Measurements from ENCODE around the gene ARHGEF17. TPM values are rescaled to one million over a fixed set of nuclear protein-coding genes. Genes with fewer than 3 reads are reported as not detected.

ARHGEF17 gene
- total RNA-seq, 1 experiment from 2014 or later = 77.9 TPM

GRCh38 chr11:73294604-73295003 lies 13.5 kb upstream of the ARHGEF17 start:
- Mint-ChIP-seq H3K4me3 (ENCODE audit: unreplicated experiment) (no peak overlapping the region), H3K27me3 (ENCODE audit: insufficient read depth, unreplicated experiment) (no peaks in the 10 kb centered on the region), H3K9me3 (ENCODE audit: unreplicated experiment) (no peaks in the 10 kb centered on the region), H3K27ac (ENCODE audit: unreplicated experiment) (no peak overlapping the region), H3K4me1 (ENCODE audit: low read depth, unreplicated experiment) (peaks cover 7% of the 10 kb centered on the region), H3K36me3 (ENCODE audit: insufficient read depth, unreplicated experiment) (peaks cover 24% of the 10 kb centered on the region)
- H3K27me3 ChIP-seq (replicated peaks; ENCODE audit: control insufficient read depth, insufficient read depth, low read length) = no peaks in the 10 kb centered on the region
- intact Hi-C loops (cut with micrococcal nuclease; ENCODE audit: unreplicated experiment) = loop anchor here (1.0 kb wide), 1 partner anchor 41 kb away; no protein-coding TSS in a partner anchor
- no peak for TF ChIP-seq CTCF (IDR thresholded peaks at IDR 0.05; ENCODE audit: insufficient read depth in 1 of 2, low read depth in 1 of 2, low read length in 1 of 2, severe bottlenecking in 1 of 2, unreplicated experiment in 1 of 2)
- ChIA-PET CTCF (interaction anchor here (0.6 to 1.5 kb wide), 10 partner anchors 10 to 99 kb away, joined by 3 to 13 read pairs (median 4); no protein-coding TSS in a partner anchor), POLR2A (no interaction called here)
- H3K4me3 ChIP-seq (ENCODE audit: low read depth, low read length) = no peak overlapping the region
- H3K9me3 ChIP-seq = no peaks in the 10 kb centered on the region
- H3K36me3 ChIP-seq (ENCODE audit: control insufficient read depth, insufficient read depth, low read length) = peaks cover 1% of the 10 kb centered on the region; the same call in 1 of the 2 replicates
- DNase-seq = no peak
- H3K4me1 ChIP-seq = peaks cover 23% of the 10 kb centered on the region
- no TSS peak for BruUV-seq (replicated peaks)

- no peaks in the 10 kb centered on the region for H3K27me3 ChIP-seq (replicated peaks; ENCODE audit: control insufficient read depth, insufficient read depth, low read length)
- H3K9me3 Mint-ChIP-seq (ENCODE audit: unreplicated experiment) = no peaks in the 10 kb centered on the region
- H3K9me3 ChIP-seq = no peaks in the 10 kb centered on the region
- peaks cover 23% of the 10 kb centered on the region for H3K4me1 ChIP-seq
- peak; percentile 73 to 86 for DNase-seq
- H3K27me3 Mint-ChIP-seq (ENCODE audit: insufficient read depth, unreplicated experiment) = no peaks in the 10 kb centered on the region
- H3K36me3 ChIP-seq (ENCODE audit: control insufficient read depth, insufficient read depth, low read length) = peaks cover 1% of the 10 kb centered on the region; the same call in 1 of the 2 replicates
- no peak overlapping the region for H3K4me3 Mint-ChIP-seq (ENCODE audit: unreplicated experiment)
- no TSS peak for BruUV-seq (replicated peaks)
- H3K4me1 Mint-ChIP-seq (ENCODE audit: low read depth, unreplicated experiment) = peaks cover 10% of the 10 kb centered on the region
- intact Hi-C loops (cut with micrococcal nuclease; ENCODE audit: unreplicated experiment) = loop anchor here (1.0 kb wide), 1 partner anchor 40 kb away; no protein-coding TSS in a partner anchor
- ChIA-PET CTCF (interaction anchor here (0.7 to 1.5 kb wide), 9 partner anchors 10 to 98 kb away, joined by 3 to 13 read pairs (median 4); no protein-coding TSS in a partner anchor), POLR2A (no interaction called here)
- H3K27ac Mint-ChIP-seq (ENCODE audit: unreplicated experiment) = no peak overlapping the region
- no peak overlapping the region for H3K4me3 ChIP-seq (ENCODE audit: low read depth, low read length)
- H3K36me3 Mint-ChIP-seq (ENCODE audit: insufficient read depth, unreplicated experiment) = peaks cover 28% of the 10 kb centered on the region
- TF ChIP-seq CTCF (IDR thresholded peaks at IDR 0.05; ENCODE audit: insufficient read depth in 1 of 2, low read depth in 1 of 2, low read length in 1 of 2, severe bottlenecking in 1 of 2, unreplicated experiment in 1 of 2) = peak; percentile 95 to 97
These were observed 12.7 kb upstream of the ARHGEF17 start for GRCh38 chr11:73295241-73295995.

- H3K4me3 ChIP-seq (ENCODE audit: low read depth, low read length) = no peak overlapping the region
- Mint-ChIP-seq H3K9me3 (ENCODE audit: unreplicated experiment) (no peaks in the 10 kb centered on the region), H3K4me3 (ENCODE audit: unreplicated experiment) (no peak overlapping the region), H3K27me3 (ENCODE audit: insufficient read depth, unreplicated experiment) (no peaks in the 10 kb centered on the region), H3K4me1 (ENCODE audit: low read depth, unreplicated experiment) (peaks cover 13% of the 10 kb centered on the region), H3K27ac (ENCODE audit: unreplicated experiment) (no peak overlapping the region), H3K36me3 (ENCODE audit: insufficient read depth, unreplicated experiment) (peaks cover 33% of the 10 kb centered on the region)
- no peak for TF ChIP-seq CTCF (IDR thresholded peaks at IDR 0.05; ENCODE audit: insufficient read depth in 1 of 2, low read depth in 1 of 2, low read length in 1 of 2, severe bottlenecking in 1 of 2, unreplicated experiment in 1 of 2)
- DNase-seq = no peak
- POLR2A ChIA-PET = no interaction called here
- peaks cover 18% of the 10 kb centered on the region for H3K4me1 ChIP-seq
- H3K36me3 ChIP-seq (ENCODE audit: control insufficient read depth, insufficient read depth, low read length) = peaks cover 1% of the 10 kb centered on the region; the same call in 1 of the 2 replicates
- intact Hi-C loops (cut with micrococcal nuclease; ENCODE audit: unreplicated experiment) = loop anchor here (1.0 kb wide), 1 partner anchor 39 kb away; no protein-coding TSS in a partner anchor
- CTCF ChIA-PET = no interaction called here
- BruUV-seq (replicated peaks) = no TSS peak
- no peaks in the 10 kb centered on the region for H3K27me3 ChIP-seq (replicated peaks; ENCODE audit: control insufficient read depth, insufficient read depth, low read length)
- H3K9me3 ChIP-seq = no peaks in the 10 kb centered on the region
These were observed 12.1 kb upstream of the ARHGEF17 start for GRCh38 chr11:73295996-73296318.

Data from Caco-2 (cell line).